ENCODE results near the gene SIRPB2.

SIRPB2 gene

GRCh38 chr20:1496930-1497329 is 5.7 kb upstream of the SIRPB2 start:
- ChIA-PET POLR2A (no interaction called here), CTCF (interaction anchor here (1.2 kb wide), 2 partner anchors 10 to 11 kb away, joined by 4 read pairs; no protein-coding TSS in a partner anchor)
- no peak overlapping the region for H3K4me3 ChIP-seq (ENCODE audit: low read depth, low read length)
- TF ChIP-seq CTCF (IDR thresholded peaks at IDR 0.05; ENCODE audit: insufficient read depth, low read length, missing control alignments): no peak
- no peak for DNase-seq (ENCODE audit: low read depth, low spot score)

- DNase-seq (ENCODE audit: low read depth, low spot score): no peak
- no peak overlapping the region for H3K4me3 ChIP-seq (ENCODE audit: low read depth, low read length)
- CTCF ChIA-PET: interaction anchor here (0.8 to 1.0 kb wide), 3 partner anchors 9 to 282 kb away, joined by 3 to 5 read pairs (median 3); no protein-coding TSS in a partner anchor
- no peak for TF ChIP-seq CTCF (IDR thresholded peaks at IDR 0.05; ENCODE audit: insufficient read depth, low read length, missing control alignments)
- POLR2A ChIA-PET: no interaction called here
Observed at GRCh38 chr20:1494436-1494835, 3.2 kb upstream of the SIRPB2 start.

- H3K4me3 ChIP-seq (ENCODE audit: low read depth, low read length): no peak overlapping the region
- POLR2A ChIA-PET: no interaction called here
- no peak for TF ChIP-seq CTCF (IDR thresholded peaks at IDR 0.05; ENCODE audit: insufficient read depth, low read length, missing control alignments)
- CTCF ChIA-PET: interaction anchor here (1.0 to 4.4 kb wide), 2 partner anchors 10 kb away, joined by 5 to 46 read pairs; no protein-coding TSS in a partner anchor
- DNase-seq (ENCODE audit: low read depth, low spot score): no peak
Observed at GRCh38 chr20:1493536-1493935, 2.3 kb upstream of the SIRPB2 start.

GRCh38 chr20:1491860-1492642 is 831 bp upstream of the SIRPB2 start:
- POLR2A ChIA-PET: no interaction called here

GRCh38 chr20:1490643-1491195 is 501 bp downstream of the SIRPB2 start:
- TF ChIP-seq CTCF (IDR thresholded peaks at IDR 0.05; ENCODE audit: insufficient read depth, low read length, missing control alignments): no peak
- ChIA-PET CTCF (interaction anchor here (1.0 to 4.4 kb wide), 6 partner anchors 10 to 287 kb away, joined by 3 to 46 read pairs (median 4); no protein-coding TSS in a partner anchor), POLR2A (no interaction called here)
- H3K4me3 ChIP-seq (ENCODE audit: low read depth, low read length): no peak overlapping the region
- DNase-seq (ENCODE audit: low read depth, low spot score): no peak

More at GRCh38 chr20:1491860-1492642, 831 bp upstream of the SIRPB2 start:
- DNase-seq (ENCODE audit: low read depth, low spot score): no peak
- CTCF ChIA-PET: interaction anchor here (4.4 kb wide), 1 partner anchor 11 kb away, joined by 46 read pairs; no protein-coding TSS in a partner anchor
- TF ChIP-seq CTCF (IDR thresholded peaks at IDR 0.05; ENCODE audit: insufficient read depth, low read length, missing control alignments): no peak
- H3K4me3 ChIP-seq (ENCODE audit: low read depth, low read length): no peak overlapping the region

GRCh38 chr20:1489764-1490436 is 1.3 kb downstream of the SIRPB2 start:
- POLR2A ChIA-PET: no interaction called here
- DNase-seq (ENCODE audit: low read depth, low spot score): no peak
- H3K4me3 ChIP-seq (ENCODE audit: low read depth, low read length): no peak overlapping the region
- CTCF ChIA-PET: interaction anchor here (1.0 to 4.4 kb wide), 7 partner anchors 11 to 287 kb away, joined by 3 to 46 read pairs (median 4); no protein-coding TSS in a partner anchor
- no peak for TF ChIP-seq CTCF (IDR thresholded peaks at IDR 0.05; ENCODE audit: insufficient read depth, low read length, missing control alignments)
